ENCODE results near the gene FRY. TPM values are rescaled to one million over a fixed set of nuclear protein-coding genes. Genes with fewer than 3 reads are reported as not detected.
A peak's percentile ranks its signal among the peaks of the same experiment; 100 is the strongest.
"Not testable (repeated sequence)": the region's sequence is repeated elsewhere in the genome, so short reads cannot be mapped to it uniquely, and the experiment has no call there.

FRY gene
- total RNA-seq, 4 donors from 2014 or later: 99.5 to 285 (median 158) TPM

DNA sequence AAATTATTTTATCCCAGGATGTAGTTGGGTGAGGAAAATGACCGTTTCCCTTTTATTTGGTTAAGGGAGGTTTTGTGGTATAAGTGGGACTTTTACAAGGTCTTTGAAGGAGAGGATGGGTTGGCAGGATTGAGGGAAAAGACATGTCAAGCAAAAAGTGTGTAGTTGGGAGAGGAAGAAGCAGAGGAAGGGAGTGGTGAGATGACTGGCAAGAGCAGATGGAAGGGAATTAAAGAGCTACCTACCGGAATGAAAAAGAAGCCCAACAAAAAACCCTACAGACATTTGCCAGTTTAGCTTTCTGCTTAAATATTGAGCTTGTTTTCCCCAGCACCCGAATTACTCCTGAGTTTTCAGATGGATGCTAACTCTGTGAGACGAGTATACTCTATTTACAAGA, 19.6 kb downstream of the FRY start:
- WGBS, 2 donors (ENCODE audit: low coverage in 1 of 2): 79 to 100% methylated on average over 2 to 4 of the region's 4 CpGs
- Histone ChIP-seq H3K27me3 (no peaks in the 10 kb centered on the region), H3K27ac (no peak overlapping the region), H3K4me1 (peaks cover 0 to 5% (median 0%) of the 10 kb centered on the region in 3 donors), H3K36me3 (no peaks in the 10 kb centered on the region), H3K9me3 (no peaks in the 10 kb centered on the region), H3K4me3 (no peak overlapping the region)
- TF ChIP-seq POLR2AphosphoS5 (IDR thresholded peaks at IDR 0.05): no peak
- TF ChIP-seq EP300 (IDR thresholded peaks at IDR 0.05): no peak
- TF ChIP-seq, protein P1, sequence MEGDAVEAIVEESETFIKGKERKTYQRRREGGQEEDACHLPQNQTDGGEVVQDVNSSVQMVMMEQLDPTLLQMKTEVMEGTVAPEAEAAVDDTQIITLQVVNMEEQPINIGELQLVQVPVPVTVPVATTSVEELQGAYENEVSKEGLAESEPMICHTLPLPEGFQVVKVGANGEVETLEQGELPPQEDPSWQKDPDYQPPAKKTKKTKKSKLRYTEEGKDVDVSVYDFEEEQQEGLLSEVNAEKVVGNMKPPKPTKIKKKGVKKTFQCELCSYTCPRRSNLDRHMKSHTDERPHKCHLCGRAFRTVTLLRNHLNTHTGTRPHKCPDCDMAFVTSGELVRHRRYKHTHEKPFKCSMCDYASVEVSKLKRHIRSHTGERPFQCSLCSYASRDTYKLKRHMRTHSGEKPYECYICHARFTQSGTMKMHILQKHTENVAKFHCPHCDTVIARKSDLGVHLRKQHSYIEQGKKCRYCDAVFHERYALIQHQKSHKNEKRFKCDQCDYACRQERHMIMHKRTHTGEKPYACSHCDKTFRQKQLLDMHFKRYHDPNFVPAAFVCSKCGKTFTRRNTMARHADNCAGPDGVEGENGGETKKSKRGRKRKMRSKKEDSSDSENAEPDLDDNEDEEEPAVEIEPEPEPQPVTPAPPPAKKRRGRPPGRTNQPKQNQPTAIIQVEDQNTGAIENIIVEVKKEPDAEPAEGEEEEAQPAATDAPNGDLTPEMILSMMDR (IDR thresholded peaks at IDR 0.05): no peak
- no peak for TF ChIP-seq POLR2A (IDR thresholded peaks at IDR 0.05)
- ATAC-seq: no peak

DNA sequence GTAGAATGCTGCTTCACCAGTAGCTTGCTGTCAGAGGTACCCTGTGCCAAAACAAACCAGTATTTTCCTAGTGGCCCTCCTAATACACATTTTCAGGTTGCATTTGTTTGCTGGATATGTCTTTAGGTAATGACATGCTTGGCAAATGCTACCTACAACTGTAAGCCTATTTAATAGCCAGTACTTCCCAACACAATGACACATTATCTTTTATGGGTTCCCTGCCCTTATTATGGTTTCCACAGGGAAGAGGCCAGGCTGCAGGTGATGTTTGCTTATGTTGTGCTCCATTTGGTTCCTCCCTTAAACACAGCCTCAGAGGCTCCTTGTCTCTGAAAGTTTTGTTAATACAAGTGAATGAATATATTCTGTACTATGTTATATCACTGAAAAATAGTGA, 24.7 kb downstream of the FRY start:
- no peaks in the 10 kb centered on the region for H3K27me3 ChIP-seq
- no peaks in the 10 kb centered on the region for H3K36me3 ChIP-seq
- H3K27ac ChIP-seq: no peak overlapping the region
- peaks cover 0 to 9% (median 8%) of the 10 kb centered on the region in 3 donors for H3K4me1 ChIP-seq
- no peak for ATAC-seq
- no peak overlapping the region for H3K4me3 ChIP-seq
- no peaks in the 10 kb centered on the region for H3K9me3 ChIP-seq
- TF ChIP-seq EP300 (IDR thresholded peaks at IDR 0.05): no peak
- TF ChIP-seq, protein P1 (IDR thresholded peaks at IDR 0.05): no peak
- TF ChIP-seq POLR2AphosphoS5 (IDR thresholded peaks at IDR 0.05): no peak
- no peak for TF ChIP-seq POLR2A (IDR thresholded peaks at IDR 0.05)

DNA sequence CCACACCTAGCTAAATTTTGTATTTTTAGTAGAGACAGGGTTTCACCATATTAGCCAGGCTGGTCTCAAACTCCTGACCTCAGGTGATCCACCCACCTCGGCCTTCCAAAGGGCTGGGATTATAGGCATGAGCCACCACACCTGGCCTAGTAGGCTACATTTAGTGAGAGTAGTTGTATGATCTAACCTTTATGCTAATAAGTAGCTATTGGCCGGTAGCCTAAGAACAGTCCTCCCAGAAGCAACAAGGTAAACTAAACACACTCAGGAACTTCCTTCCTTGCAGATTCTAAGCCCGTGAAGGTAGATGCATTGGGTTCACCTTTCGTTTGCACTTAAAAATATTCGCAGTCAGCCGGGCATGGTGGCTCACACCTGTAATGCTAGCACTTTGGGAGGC, 25.8 kb downstream of the FRY start:
- H3K4me3 ChIP-seq, H3K9me3 ChIP-seq, ATAC-seq, H3K27ac ChIP-seq, H3K36me3 ChIP-seq, H3K27me3 ChIP-seq, H3K4me1 ChIP-seq: not testable (repeated sequence)
- 94% methylated on average over 5 to 6 of the region's 6 CpGs for WGBS, 2 donors (ENCODE audit: low coverage in 1 of 2)

DNA sequence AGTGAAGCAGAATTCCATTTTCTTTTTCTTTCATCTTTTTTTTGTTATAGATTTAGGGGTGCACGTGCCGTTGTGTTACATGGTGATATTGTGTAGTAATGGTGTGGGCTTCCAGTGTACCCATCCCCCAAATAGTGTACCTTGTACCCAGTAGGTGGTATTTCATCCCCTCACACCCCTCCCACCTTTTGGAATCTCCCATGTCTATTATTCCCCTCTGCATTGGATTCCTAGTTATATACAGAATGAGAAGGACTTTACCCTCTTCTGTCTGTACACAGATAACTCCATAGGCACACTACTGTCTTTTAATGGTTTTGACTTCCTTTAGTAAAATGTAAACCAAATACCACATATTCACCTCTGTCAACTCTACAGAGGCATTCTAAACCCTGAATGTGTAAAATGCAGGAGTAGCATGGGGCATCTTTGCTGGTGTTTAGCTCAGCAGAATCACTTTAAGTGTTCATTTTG, 28.0 kb downstream of the FRY start:
- Histone ChIP-seq H3K9me3 (no peaks in the 10 kb centered on the region), H3K27me3 (no peaks in the 10 kb centered on the region), H3K4me3 (no peak overlapping the region), H3K27ac (no peak overlapping the region), H3K4me1 (peaks cover 0 to 9% (median 9%) of the 10 kb centered on the region in 3 donors), H3K36me3 (no peaks in the 10 kb centered on the region)
- ATAC-seq: no peak
- 92 to 100% methylated on average over 2 of the region's 2 CpGs for WGBS, 2 donors (ENCODE audit: low coverage in 1 of 2)
- TF ChIP-seq POLR2AphosphoS5 (IDR thresholded peaks at IDR 0.05) (no peak), POLR2A (IDR thresholded peaks at IDR 0.05) (no peak), EP300 (IDR thresholded peaks at IDR 0.05) (no peak)
- TF ChIP-seq, protein P1 (IDR thresholded peaks at IDR 0.05): no peak

DNA sequence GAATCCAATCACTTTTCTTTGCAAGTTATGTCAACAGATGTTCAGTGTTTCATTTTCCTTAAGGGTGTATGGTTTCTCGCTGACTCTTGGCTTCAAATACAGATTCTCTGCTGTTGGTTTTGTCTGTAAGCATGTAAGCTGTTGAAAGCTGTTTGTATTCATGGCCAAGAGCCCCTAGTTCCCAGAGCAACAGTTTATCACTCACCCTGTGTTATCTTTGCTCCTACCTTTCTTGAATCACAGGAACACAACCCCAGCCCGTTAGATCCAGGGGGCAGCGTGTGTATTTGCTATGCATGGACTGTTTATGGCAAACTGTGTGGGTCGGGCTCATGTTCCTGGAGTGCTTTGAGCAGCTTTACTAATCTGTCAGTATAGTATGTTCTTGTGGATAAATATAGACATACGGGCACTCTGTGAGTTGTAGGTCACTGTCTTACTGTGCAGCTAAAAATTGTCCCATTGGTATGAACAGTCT, 28.9 kb downstream of the FRY start:
- TF ChIP-seq, protein P1 (IDR thresholded peaks at IDR 0.05): no peak
- TF ChIP-seq POLR2AphosphoS5 (IDR thresholded peaks at IDR 0.05) (no peak), POLR2A (IDR thresholded peaks at IDR 0.05) (no peak), EP300 (IDR thresholded peaks at IDR 0.05) (no peak)
- no peaks in the 10 kb centered on the region for H3K36me3 ChIP-seq
- no peak for ATAC-seq
- no peaks in the 10 kb centered on the region for H3K27me3 ChIP-seq
- H3K9me3 ChIP-seq: no peaks in the 10 kb centered on the region
- H3K4me3 ChIP-seq: no peak overlapping the region
- 36 to 39% methylated on average over 3 to 5 of the region's 5 CpGs for WGBS, 2 donors (ENCODE audit: low coverage in 1 of 2)
- H3K4me1 ChIP-seq: peaks cover 0 to 9% (median 9%) of the 10 kb centered on the region in 3 donors
- H3K27ac ChIP-seq: peak overlapping the region in 1 of 4 donors; percentile 1

All from gastroesophageal sphincter (tissue), 4 donors.